ENCODE results near the gene ADH7. TPM values are rescaled to one million over a fixed set of nuclear protein-coding genes. Genes with fewer than 3 reads are reported as not detected.
"Not testable (repeated sequence)": the region's sequence is repeated elsewhere in the genome, so short reads cannot be mapped to it uniquely, and the experiment has no call there.

The ADH7 gene
- total RNA-seq, 1 donor from 2014 or later: not detected

GRCh38 chr4:99379571-99379970 lies 55.6 kb downstream of the ADH7 start:
- no peak for DNase-seq (ENCODE audit: low spot score)

DNA sequence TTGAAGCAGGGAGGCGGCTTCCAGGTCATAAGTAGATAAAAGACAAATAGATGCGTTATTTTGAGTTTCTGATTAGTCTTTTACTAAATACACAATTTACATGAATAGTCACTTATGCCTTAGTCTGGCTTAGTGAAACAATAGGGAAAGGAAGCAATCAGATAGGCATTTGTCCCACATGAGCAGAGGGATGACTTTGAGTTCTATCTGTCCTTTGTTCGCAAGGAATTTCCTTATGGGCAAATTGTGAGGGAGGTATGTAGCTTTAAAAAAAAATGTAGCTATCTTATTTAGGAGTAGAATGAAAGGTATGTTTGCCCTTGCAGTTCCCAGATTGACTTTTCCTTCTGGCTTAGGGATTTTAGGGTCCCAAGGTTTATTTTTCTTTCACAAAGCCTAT lies 56.3 kb downstream of the ADH7 start:
- no peak for DNase-seq (ENCODE audit: low spot score)

DNA sequence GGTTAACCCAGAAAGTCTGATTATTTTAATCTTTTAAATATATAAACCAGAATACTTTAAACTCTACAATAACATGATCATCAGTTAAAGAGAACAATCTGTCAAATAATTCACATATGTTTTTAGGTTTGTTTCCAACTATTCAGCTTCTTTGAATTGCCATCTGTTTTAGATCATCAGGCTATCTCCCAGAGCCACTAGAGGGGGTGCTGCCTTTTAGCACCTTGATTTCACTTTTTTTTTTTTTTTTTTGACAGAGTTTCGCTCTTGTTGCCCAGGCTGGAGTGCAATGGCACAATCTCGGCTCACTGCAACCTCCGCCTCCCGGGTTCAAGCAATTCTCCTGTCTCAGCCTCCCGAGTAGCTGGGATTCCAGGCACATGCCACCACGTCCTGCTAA lies 57.8 kb downstream of the ADH7 start:
- not testable (repeated sequence) for DNase-seq (ENCODE audit: low spot score)

DNA sequence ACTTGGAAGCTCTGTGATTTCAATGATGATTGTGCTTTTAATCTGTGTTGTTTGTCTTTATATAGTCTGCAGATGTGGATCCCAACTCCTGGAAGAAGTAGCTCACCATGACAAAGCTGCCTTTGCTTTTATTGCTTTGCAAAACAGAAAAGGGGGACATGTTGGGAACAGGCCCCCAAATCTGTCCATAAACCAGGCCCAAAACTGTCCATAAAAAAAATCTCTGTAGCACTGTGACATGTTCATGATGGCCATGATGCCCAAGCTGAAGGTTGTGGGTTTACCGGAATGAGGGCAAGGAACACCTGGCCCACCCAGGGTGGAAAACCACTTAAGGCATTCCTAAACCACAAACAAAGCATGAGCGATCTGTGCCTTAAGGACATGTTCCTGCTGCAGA lies 62.7 kb downstream of the ADH7 start:
- not testable (repeated sequence) for DNase-seq (ENCODE audit: low spot score)

DNA sequence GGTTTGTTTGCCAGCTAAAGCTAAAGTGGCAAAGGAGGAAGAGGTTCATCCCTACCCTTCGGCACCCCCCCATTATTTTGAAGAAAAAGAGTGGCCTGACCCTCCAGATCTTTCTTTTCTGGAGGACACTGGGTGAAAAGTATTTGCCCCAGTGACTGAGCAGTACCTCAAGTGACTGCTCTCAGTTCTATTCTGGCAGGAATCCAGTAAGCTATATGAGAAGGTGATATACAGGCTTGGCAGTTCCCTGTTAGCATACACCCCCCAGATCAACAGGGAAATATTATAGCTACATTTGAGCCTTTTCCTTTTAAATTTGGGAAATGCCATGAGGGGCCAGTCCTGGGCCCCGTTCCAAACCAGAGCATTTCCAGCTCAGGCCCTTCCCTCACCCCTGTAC lies 67.3 kb downstream of the ADH7 start:
- DNase-seq (ENCODE audit: low spot score): not testable (repeated sequence)

- DNase-seq (ENCODE audit: low spot score): no peak
Observed at GRCh38 chr4:99366491-99366890, 68.7 kb downstream of the ADH7 start.

GRCh38 chr4:99362768-99363167 lies 72.4 kb downstream of the ADH7 start:
- no peak for DNase-seq (ENCODE audit: low spot score)

Other genes with a start within 250 kb of the ADH7 start
- 3.1 TPM for gene ADH6, start 216.1 kb downstream of the ADH7 start, total RNA-seq
- gene ADH1A, start 144.4 kb downstream of the ADH7 start, total RNA-seq: not detected
- gene ADH1B, start 113.9 kb downstream of the ADH7 start, total RNA-seq: 142 TPM
- gene ADH1C, start 82.6 kb downstream of the ADH7 start, total RNA-seq: 43.5 TPM
- gene C4orf17, start 75.7 kb upstream of the ADH7 start, total RNA-seq: not detected
- gene TRMT10A, start 128.7 kb upstream of the ADH7 start, total RNA-seq: 12.5 TPM
- gene MTTP, start 139.5 kb upstream of the ADH7 start, total RNA-seq: not detected
- gene C4orf54, start 222.5 kb upstream of the ADH7 start, total RNA-seq: not detected

All from ureter (tissue), 1 donor.